AG04450 (cell line): ENCODE data around the gene SIAE. TPM values are rescaled to one million over a fixed set of nuclear protein-coding genes. Genes with fewer than 3 reads are reported as not detected.

ENCODE experiments used
- CTCF ChIA-PET: fragments of 300-600, 350-600 bp; formaldehyde crosslinking; extraction: SDS; loops from one replicate; lab custom pipeline; 2022; ENCODE audit warnings: antibody characterized with exemption, inconsistent platforms; lab: Charles Lee
- POLR2A ChIA-PET: fragments of 350-600 bp; formaldehyde crosslinking; extraction: SDS; loops from one replicate; lab custom pipeline; 2021; ENCODE audit warnings: antibody characterized with exemption, inconsistent platforms; lab: Yijun Ruan, JAX
- DNase-seq: peaks from one replicate; pipeline ENCODE4 v3.0.0-alpha.2; 2011; ENCODE audit warnings: low read depth, low spot score
- H3K27ac ChIP-seq: one replicate; pipeline ENCODE4 v1.5.1; 2012; ENCODE audit warnings: low read depth, low read length, control low read depth
- H3K27me3 ChIP-seq: one replicate; pipeline ENCODE4 v1.6.0; 2012; ENCODE audit warnings: low read length; ENCODE audit not compliant: control insufficient read depth, insufficient read depth
- H3K4me3 ChIP-seq: 2 replicates; pipeline ENCODE4 v1.5.1; 2011; ENCODE audit warnings: mild to moderate bottlenecking, low read depth, low read length, control low read depth
- H3K9me3 ChIP-seq: 2 replicates; pipeline ENCODE4 v1.5.1; 2012; ENCODE audit warnings: low read length; ENCODE audit not compliant: control insufficient read depth, insufficient read depth
- CTCF ChIP-seq: IDR thresholded peaks from 2 replicates; pipeline ENCODE4 v1.5.1; 2011; ENCODE audit warnings: low read depth, low read length, control low read depth, inconsistent platforms
- polyA plus RNA-seq: library from polyadenylated mRNA; depleted of rRNA; stranded (reverse); fragments of >200 nt; gene quantifications from 2 replicates; pipeline ENCODE4 v1.2.3, GENCODE V29; 2011

The SIAE gene
- polyA plus RNA-seq, 1 experiment: 37.9 TPM

- CTCF ChIA-PET: no interaction called here
- Histone ChIP-seq H3K4me3 (no peak overlapping the region), H3K27ac (no peak overlapping the region), H3K9me3 (no peaks in the 10 kb centered on the region), H3K27me3 (peaks cover 21% of the 10 kb centered on the region)
- no peak for TF ChIP-seq CTCF
- POLR2A ChIA-PET: no interaction called here
- DNase-seq: no peak
These were observed 54.7 kb downstream of the SIAE start for GRCh38 chr11:124618863-124619262.

- no peak for DNase-seq
- ChIA-PET POLR2A (no interaction called here), CTCF (no interaction called here)
- TF ChIP-seq CTCF: no peak
- peaks cover 12% of the 10 kb centered on the region for H3K27me3 ChIP-seq
- no peak overlapping the region for H3K27ac ChIP-seq
- H3K4me3 ChIP-seq: no peak overlapping the region
- H3K9me3 ChIP-seq: no peaks in the 10 kb centered on the region
These were observed 60.8 kb downstream of the SIAE start for GRCh38 chr11:124612567-124613246.

GRCh38 chr11:124612045-124612444, 61.5 kb downstream of the SIAE start:
- DNase-seq: no peak
- H3K27ac ChIP-seq: no peak overlapping the region
- no peaks in the 10 kb centered on the region for H3K9me3 ChIP-seq
- H3K4me3 ChIP-seq: no peak overlapping the region
- POLR2A ChIA-PET: no interaction called here
- CTCF ChIA-PET: interaction anchor here (0.6 kb wide), 1 partner anchor 26 kb away, joined by 3 read pairs; no protein-coding TSS in a partner anchor
- H3K27me3 ChIP-seq: peaks cover 10% of the 10 kb centered on the region
- no peak for TF ChIP-seq CTCF

GRCh38 chr11:124611064-124611463, 62.5 kb downstream of the SIAE start, which contains the start of gene PANX3:
Gene PANX3, plus strand, starts transcription at chr11:124611428. Its CDS starts 129 bp downstream, at chr11:124611557.
- Histone ChIP-seq H3K9me3 (no peaks in the 10 kb centered on the region), H3K27ac (no peak within 1 kb of the TSS), H3K27me3 (peaks cover 3% of the 10 kb centered on the region), H3K4me3 (no peak within 1 kb of the TSS)
- no peak for DNase-seq
- POLR2A ChIA-PET: no interaction called here
- no peak for TF ChIP-seq CTCF
- CTCF ChIA-PET: interaction anchor here (0.6 to 0.9 kb wide), 2 partner anchors 195 to 342 kb away, joined by 3 to 7 read pairs; no protein-coding TSS in a partner anchor

- Histone ChIP-seq H3K27ac (no peak overlapping the region), H3K4me3 (no peak overlapping the region), H3K9me3 (no peaks in the 10 kb centered on the region), H3K27me3 (peaks cover 2% of the 10 kb centered on the region)
- no peak for TF ChIP-seq CTCF
- CTCF ChIA-PET: interaction anchor here (0.6 to 0.9 kb wide), 2 partner anchors 195 to 343 kb away, joined by 3 to 7 read pairs; no protein-coding TSS in a partner anchor
- DNase-seq: no peak
- POLR2A ChIA-PET: no interaction called here
These were observed 63.2 kb downstream of the SIAE start for GRCh38 chr11:124610295-124610694.
